Parathyroid adenoma (tissue), 2 donors: ENCODE results near the gene PLEKHA8.

Experiments used
- H2AFZ ChIP-seq: fragments of 300-600 bp; sonication (generic); one replicate; pipeline ENCODE4 v1.7.0; 2017; ENCODE audit warnings: antibody characterized with exemption, mild to moderate bottlenecking
- H3K27ac ChIP-seq: fragments of 300-600 bp; sonication (generic); one replicate; pipeline ENCODE4 v1.7.0; 2017
- H3K27me3 ChIP-seq: fragments of 300-600 bp; sonication (generic); one replicate; pipeline ENCODE4 v1.7.0; 2017; ENCODE audit warnings: low read length; ENCODE audit not compliant: control insufficient read depth, insufficient read depth
- H3K36me3 ChIP-seq: fragments of 300-600 bp; sonication (generic); one replicate; pipeline ENCODE4 v1.7.0; 2017; ENCODE audit warnings: low read length; ENCODE audit not compliant: control insufficient read depth, insufficient read depth
- H3K4me1 ChIP-seq: fragments of 300-600 bp; sonication (generic); one replicate; pipeline ENCODE4 v1.7.0; 2017; ENCODE audit warnings: control low read depth
- H3K4me2 ChIP-seq: fragments of 300-600 bp; sonication (generic); one replicate; pipeline ENCODE4 v1.7.0; 2017; ENCODE audit warnings: low read length
- H3K4me3 ChIP-seq: fragments of 300-600 bp; sonication (generic); one replicate; pipeline ENCODE4 v1.7.0; 2017; ENCODE audit warnings: low read depth, low read length
- H3K79me2 ChIP-seq: fragments of 300-600 bp; sonication (generic); one replicate; pipeline ENCODE4 v1.7.0; 2017; ENCODE audit warnings: control low read depth
- H3K9ac ChIP-seq: fragments of 300-600 bp; sonication (generic); one replicate; pipeline ENCODE4 v1.7.0; 2017; ENCODE audit warnings: mild to moderate bottlenecking
- H3K9me3 ChIP-seq: fragments of 300-600 bp; sonication (generic); one replicate; pipeline ENCODE4 v1.7.0; 2017; ENCODE audit warnings: low read length; ENCODE audit not compliant: control insufficient read depth
- CTCF ChIP-seq: fragments of 300-600 bp; sonication (generic); IDR thresholded peaks from one replicate; pipeline ENCODE4 v1.7.0; 2017; ENCODE audit warnings: antibody characterized with exemption, mild to moderate bottlenecking
- donor health status: primary hyperparathyroidism.

PLEKHA8 gene

GRCh38 chr7:30102281-30102680, 74.1 kb downstream of the PLEKHA8 start:
- Histone ChIP-seq H3K36me3 (no peaks in the 10 kb centered on the region), H3K4me1 (no peaks in the 10 kb centered on the region), H3K27ac (no peak overlapping the region), H2AFZ (no peak overlapping the region), H3K4me3 (no peak overlapping the region), H3K9ac (no peak overlapping the region), H3K79me2 (no peaks in the 10 kb centered on the region), H3K4me2 (no peak overlapping the region), H3K27me3 (no peaks in the 10 kb centered on the region), H3K9me3 (no peaks in the 10 kb centered on the region)
- no peak for TF ChIP-seq CTCF

GRCh38 chr7:30104157-30104556, 75.9 kb downstream of the PLEKHA8 start:
- no peak overlapping the region for H3K4me2 ChIP-seq
- H3K9me3 ChIP-seq: no peaks in the 10 kb centered on the region
- H3K27me3 ChIP-seq: no peaks in the 10 kb centered on the region
- H3K27ac ChIP-seq: no peak overlapping the region
- no peaks in the 10 kb centered on the region for H3K36me3 ChIP-seq
- no peak overlapping the region for H3K4me3 ChIP-seq
- H3K9ac ChIP-seq: no peak overlapping the region
- TF ChIP-seq CTCF: no peak
- H2AFZ ChIP-seq: no peak overlapping the region
- no peaks in the 10 kb centered on the region for H3K79me2 ChIP-seq
- H3K4me1 ChIP-seq: no peaks in the 10 kb centered on the region

- Histone ChIP-seq H3K4me1 (no peaks in the 10 kb centered on the region), H3K79me2 (no peaks in the 10 kb centered on the region), H3K4me3 (no peak overlapping the region), H3K9me3 (no peaks in the 10 kb centered on the region), H3K27me3 (no peaks in the 10 kb centered on the region), H3K4me2 (no peak overlapping the region), H3K36me3 (no peaks in the 10 kb centered on the region), H2AFZ (no peak overlapping the region), H3K9ac (no peak overlapping the region), H3K27ac (no peak overlapping the region)
- no peak for TF ChIP-seq CTCF
Measured at GRCh38 chr7:30112103-30112713, 84.0 kb downstream of the PLEKHA8 start.

- Histone ChIP-seq H3K79me2 (no peaks in the 10 kb centered on the region), H3K4me2 (no peak overlapping the region), H3K9ac (no peak overlapping the region), H3K4me1 (no peaks in the 10 kb centered on the region), H2AFZ (no peak overlapping the region), H3K27ac (no peak overlapping the region), H3K36me3 (no peaks in the 10 kb centered on the region), H3K9me3 (no peaks in the 10 kb centered on the region), H3K27me3 (no peaks in the 10 kb centered on the region), H3K4me3 (no peak overlapping the region)
- no peak for TF ChIP-seq CTCF
Measured at GRCh38 chr7:30113144-30113543, 84.9 kb downstream of the PLEKHA8 start.

- Histone ChIP-seq H3K27ac (no peak overlapping the region), H3K9ac (no peak overlapping the region), H3K9me3 (no peaks in the 10 kb centered on the region), H2AFZ (no peak overlapping the region), H3K4me1 (no peaks in the 10 kb centered on the region), H3K4me2 (no peak overlapping the region), H3K4me3 (no peak overlapping the region), H3K36me3 (no peaks in the 10 kb centered on the region), H3K27me3 (no peaks in the 10 kb centered on the region), H3K79me2 (no peaks in the 10 kb centered on the region)
- no peak for TF ChIP-seq CTCF
Measured at GRCh38 chr7:30114536-30115238, 86.5 kb downstream of the PLEKHA8 start.
